ENCODE results near the gene PAPPA2.

Gene PAPPA2

GRCh38 chr1:176533020-176533419, 70.0 kb downstream of the PAPPA2 start:
- TF ChIP-seq, protein P1, sequence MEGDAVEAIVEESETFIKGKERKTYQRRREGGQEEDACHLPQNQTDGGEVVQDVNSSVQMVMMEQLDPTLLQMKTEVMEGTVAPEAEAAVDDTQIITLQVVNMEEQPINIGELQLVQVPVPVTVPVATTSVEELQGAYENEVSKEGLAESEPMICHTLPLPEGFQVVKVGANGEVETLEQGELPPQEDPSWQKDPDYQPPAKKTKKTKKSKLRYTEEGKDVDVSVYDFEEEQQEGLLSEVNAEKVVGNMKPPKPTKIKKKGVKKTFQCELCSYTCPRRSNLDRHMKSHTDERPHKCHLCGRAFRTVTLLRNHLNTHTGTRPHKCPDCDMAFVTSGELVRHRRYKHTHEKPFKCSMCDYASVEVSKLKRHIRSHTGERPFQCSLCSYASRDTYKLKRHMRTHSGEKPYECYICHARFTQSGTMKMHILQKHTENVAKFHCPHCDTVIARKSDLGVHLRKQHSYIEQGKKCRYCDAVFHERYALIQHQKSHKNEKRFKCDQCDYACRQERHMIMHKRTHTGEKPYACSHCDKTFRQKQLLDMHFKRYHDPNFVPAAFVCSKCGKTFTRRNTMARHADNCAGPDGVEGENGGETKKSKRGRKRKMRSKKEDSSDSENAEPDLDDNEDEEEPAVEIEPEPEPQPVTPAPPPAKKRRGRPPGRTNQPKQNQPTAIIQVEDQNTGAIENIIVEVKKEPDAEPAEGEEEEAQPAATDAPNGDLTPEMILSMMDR (IDR thresholded peaks at IDR 0.05; ENCODE audit: borderline replicate concordance, control extremely low read depth, extremely low read depth, insufficient read depth, missing control alignments): no peak
- in situ Hi-C loops (cut with MboI; ENCODE audit: low sequenced_read_pairs, unreplicated experiment): no loop called here
- DNase-seq (ENCODE audit: low spot score): no peak

- TF ChIP-seq, protein P1 (IDR thresholded peaks at IDR 0.05; ENCODE audit: borderline replicate concordance, control extremely low read depth, extremely low read depth, insufficient read depth, missing control alignments): no peak
- in situ Hi-C loops (cut with MboI; ENCODE audit: low sequenced_read_pairs, unreplicated experiment): no loop called here
- DNase-seq (ENCODE audit: low spot score): no peak
Measured at GRCh38 chr1:176536588-176536987, 73.6 kb downstream of the PAPPA2 start.

GRCh38 chr1:176539018-176539417, 76.0 kb downstream of the PAPPA2 start:
- TF ChIP-seq, protein P1 (IDR thresholded peaks at IDR 0.05; ENCODE audit: borderline replicate concordance, control extremely low read depth, extremely low read depth, insufficient read depth, missing control alignments): no peak
- DNase-seq (ENCODE audit: low spot score): no peak
- in situ Hi-C loops (cut with MboI; ENCODE audit: low sequenced_read_pairs, unreplicated experiment): no loop called here

GRCh38 chr1:176540428-176540827, 77.5 kb downstream of the PAPPA2 start:
- in situ Hi-C loops (cut with MboI; ENCODE audit: low sequenced_read_pairs, unreplicated experiment): no loop called here
- DNase-seq (ENCODE audit: low spot score): no peak
- TF ChIP-seq, protein P1 (IDR thresholded peaks at IDR 0.05; ENCODE audit: borderline replicate concordance, control extremely low read depth, extremely low read depth, insufficient read depth, missing control alignments): no peak

DNA sequence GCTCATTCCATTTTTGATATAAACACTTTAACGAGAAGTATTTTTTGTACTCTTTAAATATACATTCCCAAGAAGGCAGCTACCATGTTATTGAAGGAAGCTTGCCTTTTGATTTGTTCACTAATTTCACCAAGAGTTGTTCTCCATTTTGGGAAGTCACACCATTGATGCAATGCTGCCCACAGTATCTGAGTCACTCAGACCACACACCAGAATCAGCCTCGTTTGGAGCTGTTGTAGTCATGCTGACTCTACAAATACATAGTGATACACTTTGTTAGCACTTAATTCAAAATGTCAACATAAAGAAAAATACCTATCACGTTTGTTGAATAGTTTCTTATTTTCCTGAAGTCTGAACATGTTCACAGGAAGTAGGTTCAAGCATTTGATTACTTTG, 78.7 kb downstream of the PAPPA2 start:
- TF ChIP-seq, protein P1 (IDR thresholded peaks at IDR 0.05; ENCODE audit: borderline replicate concordance, control extremely low read depth, extremely low read depth, insufficient read depth, missing control alignments): no peak
- in situ Hi-C loops (cut with MboI; ENCODE audit: low sequenced_read_pairs, unreplicated experiment): no loop called here
- DNase-seq (ENCODE audit: low spot score): no peak

- TF ChIP-seq, protein P1 (IDR thresholded peaks at IDR 0.05; ENCODE audit: borderline replicate concordance, control extremely low read depth, extremely low read depth, insufficient read depth, missing control alignments): no peak
- in situ Hi-C loops (cut with MboI; ENCODE audit: low sequenced_read_pairs, unreplicated experiment): no loop called here
- DNase-seq (ENCODE audit: low spot score): no peak
Measured at GRCh38 chr1:176542352-176542751, 79.4 kb downstream of the PAPPA2 start.
